Keratinocyte (primary cell): ENCODE data around the gene DACH1. TPM values are rescaled to one million over a fixed set of nuclear protein-coding genes. Genes with fewer than 3 reads are reported as not detected.

Source experiments
- DNase-seq: peaks from one replicate; pipeline ENCODE4 v3.0.0-alpha.2; 2011; ENCODE audit warnings: low read depth, missing footprints, low spot score
- FAIRE-seq: peaks from 2 replicates; lab custom pipeline; 2011; peaks lifted over from hg19 to GRCh38; lab: Jason Lieb, UNC
- H2AFZ ChIP-seq: 2 replicates; pipeline ENCODE4 v1.6.0; 2012; ENCODE audit warnings: low read length, control low read depth, inconsistent platforms; ENCODE audit not compliant: control insufficient read depth
- H3K27ac ChIP-seq: 2 replicates; pipeline ENCODE4 v1.5.1; 2011; ENCODE audit warnings: low read length; ENCODE audit not compliant: control insufficient read depth, insufficient read depth
- H3K27me3 ChIP-seq: 3 replicates; pipeline ENCODE4 v1.6.0; 2011; ENCODE audit warnings: low read length; ENCODE audit not compliant: control insufficient read depth, insufficient read depth; ENCODE audit errors: extremely low read depth
- H3K36me3 ChIP-seq, 2 experiments: 2 replicates in 1 of 2; 3 replicates in 1 of 2; pipeline ENCODE4 v1.5.1; 2011; ENCODE audit warnings: low read length in 2 of 2, mild to moderate bottlenecking in 1 of 2; ENCODE audit not compliant: control insufficient read depth in 2 of 2, insufficient read depth in 2 of 2; ENCODE audit errors: extremely low read depth in 1 of 2
- H3K4me1 ChIP-seq: 3 replicates; pipeline ENCODE4 v1.5.1; 2011; ENCODE audit warnings: low read length; ENCODE audit not compliant: control insufficient read depth, insufficient read depth; ENCODE audit errors: extremely low read depth
- H3K4me2 ChIP-seq: 3 replicates; pipeline ENCODE4 v1.6.0; 2011; ENCODE audit warnings: low read depth, low read length; ENCODE audit not compliant: control insufficient read depth, insufficient read depth; ENCODE audit errors: extremely low read depth
- H3K4me3 ChIP-seq, 3 experiments: fragments of 200-600 bp in 1 of 3; sonication (generic) in 1 of 3; 2 replicates in 2 of 3; 3 replicates in 1 of 3; pipeline ENCODE4 v1.5.1; 2011 to 2016; ENCODE audit warnings: low read length in 3 of 3, mild to moderate bottlenecking in 3 of 3, control low read depth in 2 of 3, inconsistent platforms in 1 of 3, low read depth in 1 of 3, mixed read lengths in 1 of 3, mixed run types in 1 of 3, moderate library complexity in 1 of 3; ENCODE audit not compliant: control insufficient read depth in 2 of 3, insufficient read depth in 2 of 3; ENCODE audit errors: extremely low read depth in 1 of 3
- H3K79me2 ChIP-seq: 2 replicates; pipeline ENCODE4 v1.6.0; 2012; ENCODE audit warnings: low read length; ENCODE audit not compliant: control insufficient read depth, insufficient read depth
- H3K9ac ChIP-seq: 3 replicates; pipeline ENCODE4 v1.6.0; 2011; ENCODE audit warnings: low read length; ENCODE audit not compliant: control insufficient read depth, insufficient read depth; ENCODE audit errors: extremely low read depth
- H3K9me1 ChIP-seq: 3 replicates; pipeline ENCODE4 v1.6.0; 2011; ENCODE audit warnings: low read length; ENCODE audit not compliant: control insufficient read depth, insufficient read depth; ENCODE audit errors: extremely low read depth
- H3K9me3 ChIP-seq: 2 replicates; pipeline ENCODE4 v1.5.1; 2012; ENCODE audit warnings: low read depth, low read length; ENCODE audit not compliant: control insufficient read depth
- H4K20me1 ChIP-seq: 3 replicates; pipeline ENCODE4 v1.6.0; 2011; ENCODE audit warnings: low read length; ENCODE audit not compliant: control insufficient read depth, insufficient read depth; ENCODE audit errors: extremely low read depth
- EZH2 ChIP-seq: IDR thresholded peaks from one replicate; pipeline ENCODE4 v1.6.1; 2012; ENCODE audit warnings: inconsistent platforms, mild to moderate bottlenecking, low read length, moderate library complexity
- dilution Hi-C: fragments of 300-500 bp; cut with MboI; formaldehyde crosslinking; loops from one replicate; pipeline ENCODE4 v1.7.0; 2020; ENCODE audit warnings: low sequenced_read_pairs; ENCODE audit not compliant: extremely low pct_ligation_motif_present
- polyA plus RNA-seq, 5 experiments: library from polyadenylated mRNA; depleted of rRNA in 3 of 5; stranded (reverse) in 3 of 5; stranded (forward) in 1 of 5; unstranded in 1 of 5; fragments of >200 nt; gene quantifications; 1 replicate in 1 of 5; 2 replicates in 3 of 5; 3 replicates in 1 of 5; pipeline versions ENCODE4 v1.2.1 to v1.2.3, GENCODE V29; 2011 to 2012; ENCODE audit warnings: missing spikeins in 2 of 5, low read depth in 1 of 5, low replicate concordance in 1 of 5
- TF ChIP-seq, protein P1 (sequence below), 3 experiments: IDR thresholded peaks in 1 of 3; conservative IDR thresholded peaks in 1 of 3; optimal IDR thresholded peaks in 1 of 3; 2 replicates in 2 of 3; 3 replicates in 1 of 3; pipeline versions ENCODE3 to v1.5.1; 2011; ENCODE audit warnings: low read length in 3 of 3, mild to moderate bottlenecking in 3 of 3, moderate library complexity in 2 of 3, control low read depth in 1 of 3, inconsistent platforms in 1 of 3; ENCODE audit not compliant: insufficient read depth in 2 of 3; ENCODE audit errors: extremely low read depth in 1 of 3

Gene DACH1
- polyA plus RNA-seq, 1 donor (not counting 4 experiments of a cell fraction or from before 2014, with no cell fraction given) = not detected

DNA sequence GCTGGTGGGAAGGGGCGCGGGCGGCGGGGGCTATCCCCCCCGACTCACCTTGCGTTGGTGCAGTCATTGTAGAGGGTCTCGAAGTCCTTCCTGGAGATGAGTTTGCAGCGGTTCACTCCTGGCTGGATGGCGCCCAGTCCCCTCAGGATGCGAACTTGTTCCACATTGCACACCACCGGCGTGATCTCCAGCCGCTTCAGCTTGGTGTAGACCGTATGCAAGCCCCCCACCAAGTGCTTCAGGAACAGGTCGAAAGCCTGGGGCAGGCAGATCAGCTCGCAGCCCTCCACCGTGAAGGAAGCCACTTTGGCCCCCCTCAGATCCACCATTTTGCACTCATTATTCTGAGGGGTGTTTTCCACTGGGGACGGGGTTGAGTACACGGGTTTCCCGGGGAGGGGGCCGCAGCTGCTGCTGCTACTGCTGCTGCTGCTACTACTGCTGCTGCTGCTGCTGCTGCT lies 1.1 kb downstream of the DACH1 start:
- peak overlapping the region; percentile 62 for H3K4me2 ChIP-seq
- dilution Hi-C loops = no loop called here
- no peaks in the 10 kb centered on the region for H3K9me1 ChIP-seq
- H3K4me1 ChIP-seq = peaks cover 14% of the 10 kb centered on the region
- TF ChIP-seq EZH2 = peak; percentile 80
- TF ChIP-seq, protein P1, sequence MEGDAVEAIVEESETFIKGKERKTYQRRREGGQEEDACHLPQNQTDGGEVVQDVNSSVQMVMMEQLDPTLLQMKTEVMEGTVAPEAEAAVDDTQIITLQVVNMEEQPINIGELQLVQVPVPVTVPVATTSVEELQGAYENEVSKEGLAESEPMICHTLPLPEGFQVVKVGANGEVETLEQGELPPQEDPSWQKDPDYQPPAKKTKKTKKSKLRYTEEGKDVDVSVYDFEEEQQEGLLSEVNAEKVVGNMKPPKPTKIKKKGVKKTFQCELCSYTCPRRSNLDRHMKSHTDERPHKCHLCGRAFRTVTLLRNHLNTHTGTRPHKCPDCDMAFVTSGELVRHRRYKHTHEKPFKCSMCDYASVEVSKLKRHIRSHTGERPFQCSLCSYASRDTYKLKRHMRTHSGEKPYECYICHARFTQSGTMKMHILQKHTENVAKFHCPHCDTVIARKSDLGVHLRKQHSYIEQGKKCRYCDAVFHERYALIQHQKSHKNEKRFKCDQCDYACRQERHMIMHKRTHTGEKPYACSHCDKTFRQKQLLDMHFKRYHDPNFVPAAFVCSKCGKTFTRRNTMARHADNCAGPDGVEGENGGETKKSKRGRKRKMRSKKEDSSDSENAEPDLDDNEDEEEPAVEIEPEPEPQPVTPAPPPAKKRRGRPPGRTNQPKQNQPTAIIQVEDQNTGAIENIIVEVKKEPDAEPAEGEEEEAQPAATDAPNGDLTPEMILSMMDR (optimal IDR thresholded peaks at IDR 0.05 in 1 of 3, IDR thresholded peaks at IDR 0.05 in 1 of 3, conservative IDR thresholded peaks at IDR 0.05 in 1 of 3; ENCODE audit: extremely low read depth in 1 of 3, insufficient read depth in 2 of 3, low read length in 3 of 3) = no peak
- H3K36me3 ChIP-seq = no peaks in the 10 kb centered on the region
- DNase-seq (no peak), FAIRE-seq (no peak)
- peak overlapping the region in 1 of 3 experiments; percentile 32 for H3K4me3 ChIP-seq
- H3K9ac ChIP-seq = no peak overlapping the region
- H4K20me1 ChIP-seq = no peaks in the 10 kb centered on the region
- no peak overlapping the region for H3K27ac ChIP-seq
- peaks cover 53% of the 10 kb centered on the region for H3K27me3 ChIP-seq
- H2AFZ ChIP-seq = no peak overlapping the region
- H3K9me3 ChIP-seq = no peaks in the 10 kb centered on the region
- no peaks in the 10 kb centered on the region for H3K79me2 ChIP-seq

DNA sequence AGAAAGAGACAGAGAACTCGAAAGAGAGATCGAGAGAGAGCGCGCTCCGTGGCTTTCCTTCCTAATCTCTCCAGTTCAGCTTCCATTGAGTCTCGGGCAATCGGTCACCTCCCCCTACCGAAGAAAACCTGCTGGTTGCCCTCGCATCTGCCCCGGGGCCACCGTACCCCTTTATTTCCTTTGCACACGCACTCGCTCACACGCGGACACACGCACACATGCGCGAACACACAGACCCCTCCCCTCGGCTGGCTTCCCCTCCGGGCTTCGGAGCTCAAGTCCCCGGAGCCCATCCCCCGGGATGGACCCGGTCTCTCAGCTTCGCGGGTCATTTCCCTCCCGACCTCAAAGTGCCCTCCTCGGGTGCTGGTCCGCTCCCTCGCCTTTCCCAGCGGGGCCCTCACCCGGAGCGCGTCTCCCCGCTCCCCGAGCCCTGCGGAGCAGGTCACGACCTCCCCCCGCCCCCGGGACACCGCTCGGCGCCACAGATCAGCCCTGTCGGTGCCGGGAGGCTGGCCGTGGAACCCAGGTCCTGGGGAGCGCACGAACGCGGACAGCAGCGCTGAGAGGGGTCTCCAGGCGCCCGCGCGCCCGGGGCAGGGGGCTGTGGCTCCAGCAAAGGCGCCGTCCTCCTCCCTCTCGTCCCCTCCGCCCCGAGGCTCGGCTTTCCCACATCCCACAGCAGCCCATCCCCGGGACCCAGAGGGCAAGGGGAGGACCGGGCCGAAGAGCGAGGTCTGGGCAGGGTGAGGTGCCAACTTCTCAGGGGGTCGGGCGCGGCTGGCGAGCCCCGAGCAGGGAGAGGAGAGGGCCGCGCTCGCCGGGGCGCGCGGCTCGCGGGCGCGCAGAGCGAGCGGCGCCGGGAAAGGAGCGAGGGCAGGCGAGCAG lies 1.8 kb downstream of the DACH1 start:
- Histone ChIP-seq H3K4me2 (peak overlapping the region; percentile 62), H3K4me1 (peaks cover 14% of the 10 kb centered on the region), H3K9me1 (no peaks in the 10 kb centered on the region), H3K27ac (no peak overlapping the region), H3K4me3 (no peak overlapping the region), H3K36me3 (no peaks in the 10 kb centered on the region), H3K27me3 (peaks cover 53% of the 10 kb centered on the region), H3K9me3 (no peaks in the 10 kb centered on the region), H4K20me1 (no peaks in the 10 kb centered on the region), H3K9ac (no peak overlapping the region), H2AFZ (no peak overlapping the region), H3K79me2 (no peaks in the 10 kb centered on the region)
- dilution Hi-C loops = no loop called here
- TF ChIP-seq, protein P1 (optimal IDR thresholded peaks at IDR 0.05 in 1 of 3, IDR thresholded peaks at IDR 0.05 in 1 of 3, conservative IDR thresholded peaks at IDR 0.05 in 1 of 3; ENCODE audit: extremely low read depth in 1 of 3, insufficient read depth in 2 of 3, low read length in 3 of 3) = no peak
- TF ChIP-seq EZH2 = peak; percentile 63
- FAIRE-seq = no peak
- DNase-seq = no peak
